OCI-LY3 (cell line): ENCODE results near the gene RREB1.
"Not testable (repeated sequence)": the region's sequence is repeated elsewhere in the genome, so short reads cannot be mapped to it uniquely, and the experiment has no call there.

Experiments
- CTCF ChIP-seq: fragments of 200-600, 300-600 bp; sonication (generic); IDR thresholded peaks from 2 replicates; pipeline ENCODE4 v1.5.1; 2014; ENCODE audit warnings: antibody characterized with exemption, low read length, low read depth
- EZH2phosphoT487 ChIP-seq: fragments of 200-600 bp; shearing (Covaris generic); IDR thresholded peaks from 2 replicates; pipeline ENCODE4 v1.6.1; 2018; ENCODE audit warnings: antibody characterized with exemption, mixed run types, low read depth

- TF ChIP-seq CTCF, EZH2phosphoT487: not testable (repeated sequence)
Observed at GRCh38 chr6:7157307-7157706, 49.5 kb downstream of the RREB1 start.
